ENCODE data around the gene EFCAB7. TPM values are rescaled to one million over a fixed set of nuclear protein-coding genes. Genes with fewer than 3 reads are reported as not detected.

Gene EFCAB7
- polyA plus RNA-seq, 4 donors: 1.1 to 8.5 (median 2.2) TPM

DNA sequence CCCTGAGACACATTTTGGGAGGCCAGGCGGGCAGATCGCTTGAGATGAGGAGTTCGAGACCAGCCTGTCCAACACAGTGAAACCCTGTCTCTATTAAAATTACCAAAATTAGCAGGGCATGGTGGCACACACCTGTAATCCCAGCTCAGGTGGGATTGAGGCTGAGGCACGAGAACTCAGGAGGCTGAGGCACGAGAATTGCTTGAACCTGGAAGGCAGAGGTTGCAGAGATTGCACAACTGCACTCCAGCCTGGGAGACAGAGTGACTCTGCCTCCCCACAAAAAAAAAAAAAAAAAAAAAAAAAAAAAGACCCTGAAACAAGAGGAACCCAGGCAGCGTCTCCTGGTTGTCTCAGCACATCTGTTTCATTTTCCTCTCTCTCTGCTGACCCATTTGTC lies 94.1 kb downstream of the EFCAB7 start:
- no peak for FAIRE-seq
- WGBS, 3 donors: 92 to 99% (median 93%) methylated on average over 6 of the region's 6 CpGs
- Histone ChIP-seq H3K27ac (ENCODE audit: low read depth in 1 of 3, low read length in 2 of 3) (no peak overlapping the region), H3K4me1 (ENCODE audit: control insufficient read depth in 3 of 3, insufficient read depth in 2 of 3, low read depth in 1 of 3, low read length in 2 of 3) (peaks cover 0 to 5% (median 0%) of the 10 kb centered on the region in 3 donors), H3K9me3 (ENCODE audit: control insufficient read depth in 2 of 2, insufficient read depth in 1 of 2, low read depth in 1 of 2, low read length in 1 of 2) (no peaks in the 10 kb centered on the region), H3K36me3 (ENCODE audit: control insufficient read depth in 3 of 3, insufficient read depth in 2 of 3, low read depth in 1 of 3, low read length in 3 of 3) (peaks cover 0 to 6% (median 0%) of the 10 kb centered on the region in 3 donors), H3K27me3 (ENCODE audit: control insufficient read depth in 3 of 3, insufficient read depth in 3 of 3, low read length in 3 of 3) (no peaks in the 10 kb centered on the region), H3K4me3 (ENCODE audit: low read depth in 1 of 3, low read length in 3 of 3) (no peak overlapping the region)
- no peak for DNase-seq

- Histone ChIP-seq H3K36me3 (ENCODE audit: control insufficient read depth in 3 of 3, insufficient read depth in 2 of 3, low read depth in 1 of 3, low read length in 3 of 3) (peaks cover 0 to 6% (median 0%) of the 10 kb centered on the region in 3 donors), H3K4me1 (ENCODE audit: control insufficient read depth in 3 of 3, insufficient read depth in 2 of 3, low read depth in 1 of 3, low read length in 2 of 3) (no peaks in the 10 kb centered on the region), H3K27ac (ENCODE audit: low read depth in 1 of 3, low read length in 2 of 3) (no peak overlapping the region), H3K27me3 (ENCODE audit: control insufficient read depth in 3 of 3, insufficient read depth in 3 of 3, low read length in 3 of 3) (no peaks in the 10 kb centered on the region), H3K4me3 (ENCODE audit: low read depth in 1 of 3, low read length in 3 of 3) (no peak overlapping the region), H3K9me3 (ENCODE audit: control insufficient read depth in 2 of 2, insufficient read depth in 1 of 2, low read depth in 1 of 2, low read length in 1 of 2) (no peaks in the 10 kb centered on the region)
- DNase-seq: no peak
- no peak for FAIRE-seq
These were observed 94.7 kb downstream of the EFCAB7 start for GRCh38 chr1:63618011-63618410.

DNA sequence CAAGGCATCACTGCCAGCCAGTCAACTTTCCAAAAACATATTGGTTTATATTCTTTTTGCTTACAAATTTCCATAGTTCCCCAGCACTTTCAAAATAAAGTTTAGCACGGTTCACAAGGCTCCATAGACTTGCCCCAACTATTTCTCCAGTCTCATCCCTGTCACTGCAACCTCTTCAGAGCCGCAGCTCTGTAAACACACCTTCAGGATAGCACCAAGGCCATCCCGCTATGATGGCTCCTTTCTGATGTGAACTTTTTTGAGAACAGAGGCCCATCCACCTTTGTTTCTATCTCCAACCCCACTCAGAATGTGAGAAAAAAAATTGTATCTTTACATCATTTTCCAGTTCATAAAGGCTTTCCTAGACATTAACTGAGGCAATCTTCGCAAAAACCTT lies 96.2 kb downstream of the EFCAB7 start:
- no peak for FAIRE-seq
- Histone ChIP-seq H3K4me1 (ENCODE audit: control insufficient read depth in 3 of 3, insufficient read depth in 2 of 3, low read depth in 1 of 3, low read length in 2 of 3) (peaks cover 0 to 4% (median 0%) of the 10 kb centered on the region in 3 donors), H3K4me3 (ENCODE audit: low read depth in 1 of 3, low read length in 3 of 3) (no peak overlapping the region), H3K27ac (ENCODE audit: low read depth in 1 of 3, low read length in 2 of 3) (no peak overlapping the region), H3K9me3 (ENCODE audit: control insufficient read depth in 2 of 2, insufficient read depth in 1 of 2, low read depth in 1 of 2, low read length in 1 of 2) (no peaks in the 10 kb centered on the region), H3K27me3 (ENCODE audit: control insufficient read depth in 3 of 3, insufficient read depth in 3 of 3, low read length in 3 of 3) (no peaks in the 10 kb centered on the region), H3K36me3 (ENCODE audit: control insufficient read depth in 3 of 3, insufficient read depth in 2 of 3, low read depth in 1 of 3, low read length in 3 of 3) (peaks cover 0 to 6% (median 2%) of the 10 kb centered on the region in 3 donors)
- DNase-seq: no peak
- WGBS, 3 donors: 74 to 89% (median 83%) methylated on average over 4 of the region's 4 CpGs

DNA sequence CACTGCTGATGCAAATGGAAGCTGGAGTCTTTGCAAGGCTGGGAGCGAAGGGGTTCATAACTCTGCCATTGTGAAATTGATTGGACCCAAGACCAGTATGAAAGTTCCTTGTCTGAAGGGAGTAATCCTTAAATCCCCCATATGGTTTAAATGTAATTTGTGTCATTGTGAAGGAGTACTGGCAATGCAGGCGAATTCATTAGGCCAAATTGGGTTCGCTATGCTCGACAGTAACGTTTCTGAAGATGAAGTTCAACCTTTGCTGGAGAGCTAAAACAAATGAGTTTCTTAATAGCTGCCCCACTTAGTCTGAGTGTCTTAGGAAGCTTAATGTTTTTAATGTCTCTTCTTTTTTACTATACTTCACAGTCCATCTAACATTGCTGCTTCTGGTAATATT lies 97.3 kb downstream of the EFCAB7 start:
- H3K27me3 ChIP-seq (ENCODE audit: control insufficient read depth in 3 of 3, insufficient read depth in 3 of 3, low read length in 3 of 3): no peaks in the 10 kb centered on the region
- peaks cover 0 to 4% (median 3%) of the 10 kb centered on the region in 3 donors for H3K4me1 ChIP-seq (ENCODE audit: control insufficient read depth in 3 of 3, insufficient read depth in 2 of 3, low read depth in 1 of 3, low read length in 2 of 3)
- H3K27ac ChIP-seq (ENCODE audit: low read depth in 1 of 3, low read length in 2 of 3): no peak overlapping the region
- H3K36me3 ChIP-seq (ENCODE audit: control insufficient read depth in 3 of 3, insufficient read depth in 2 of 3, low read depth in 1 of 3, low read length in 3 of 3): peaks cover 0 to 6% (median 2%) of the 10 kb centered on the region in 3 donors
- no peak for FAIRE-seq
- WGBS, 3 donors: 93 to 97% (median 95%) methylated on average over 5 of the region's 5 CpGs
- H3K4me3 ChIP-seq (ENCODE audit: low read depth in 1 of 3, low read length in 3 of 3): no peak overlapping the region
- DNase-seq: no peak
- no peaks in the 10 kb centered on the region for H3K9me3 ChIP-seq (ENCODE audit: control insufficient read depth in 2 of 2, insufficient read depth in 1 of 2, low read depth in 1 of 2, low read length in 1 of 2)

DNA sequence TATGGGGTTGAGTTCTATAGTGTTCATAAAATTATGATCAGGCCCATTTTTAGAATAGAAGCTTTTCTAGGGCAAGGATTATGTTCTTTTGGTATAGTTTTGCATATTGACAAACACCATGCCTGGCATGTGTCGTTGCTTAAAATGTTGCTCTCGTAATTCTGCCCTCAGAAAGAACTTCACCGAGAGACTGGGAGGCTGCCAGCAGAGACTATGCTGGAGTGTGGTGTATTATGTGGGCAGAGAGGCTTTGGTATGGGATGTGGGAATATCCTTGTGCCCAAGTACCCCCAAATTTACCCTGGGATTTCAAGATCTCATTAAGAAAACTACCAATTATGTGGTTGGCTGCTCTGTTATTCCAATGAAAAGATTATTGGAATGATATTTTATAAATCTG lies 97.8 kb downstream of the EFCAB7 start:
- no peaks in the 10 kb centered on the region for H3K9me3 ChIP-seq (ENCODE audit: control insufficient read depth in 2 of 2, insufficient read depth in 1 of 2, low read depth in 1 of 2, low read length in 1 of 2)
- no peak overlapping the region for H3K4me3 ChIP-seq (ENCODE audit: low read depth in 1 of 3, low read length in 3 of 3)
- H3K4me1 ChIP-seq (ENCODE audit: control insufficient read depth in 3 of 3, insufficient read depth in 2 of 3, low read depth in 1 of 3, low read length in 2 of 3): peaks cover 0 to 4% (median 3%) of the 10 kb centered on the region in 3 donors
- no peaks in the 10 kb centered on the region for H3K27me3 ChIP-seq (ENCODE audit: control insufficient read depth in 3 of 3, insufficient read depth in 3 of 3, low read length in 3 of 3)
- H3K36me3 ChIP-seq (ENCODE audit: control insufficient read depth in 3 of 3, insufficient read depth in 2 of 3, low read depth in 1 of 3, low read length in 3 of 3): peaks cover 0 to 6% (median 2%) of the 10 kb centered on the region in 3 donors
- DNase-seq: no peak
- 85 to 98% (median 88%) methylated on average over 3 of the region's 3 CpGs for WGBS, 3 donors
- FAIRE-seq: no peak
- no peak overlapping the region for H3K27ac ChIP-seq (ENCODE audit: low read depth in 1 of 3, low read length in 2 of 3)

DNA sequence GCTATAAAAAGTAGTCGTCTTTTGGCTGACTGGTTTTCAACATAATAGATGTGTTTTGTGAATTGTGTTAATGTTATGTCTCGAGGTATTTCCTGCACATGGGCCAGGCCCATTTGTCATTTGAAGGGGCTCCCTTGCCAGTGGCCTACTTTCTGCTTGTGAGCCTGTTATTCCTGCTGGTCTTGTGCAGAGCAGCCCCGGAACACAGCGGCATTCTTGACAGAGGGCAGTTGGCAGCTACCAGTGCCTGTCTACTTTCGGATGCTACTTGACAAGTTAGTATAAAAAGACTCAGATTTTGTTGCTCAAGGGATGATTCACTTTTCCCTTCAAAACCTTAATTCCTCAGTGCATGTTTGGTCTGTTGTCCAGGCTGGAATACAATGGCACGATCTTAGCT lies 98.4 kb downstream of the EFCAB7 start:
- 69 to 89% (median 84%) methylated on average over 6 of the region's 6 CpGs for WGBS, 3 donors
- Histone ChIP-seq H3K27me3 (ENCODE audit: control insufficient read depth in 3 of 3, insufficient read depth in 3 of 3, low read length in 3 of 3) (no peaks in the 10 kb centered on the region), H3K27ac (ENCODE audit: low read depth in 1 of 3, low read length in 2 of 3) (no peak overlapping the region), H3K36me3 (ENCODE audit: control insufficient read depth in 3 of 3, insufficient read depth in 2 of 3, low read depth in 1 of 3, low read length in 3 of 3) (peaks cover 0 to 6% (median 2%) of the 10 kb centered on the region in 3 donors), H3K9me3 (ENCODE audit: control insufficient read depth in 2 of 2, insufficient read depth in 1 of 2, low read depth in 1 of 2, low read length in 1 of 2) (no peaks in the 10 kb centered on the region), H3K4me1 (ENCODE audit: control insufficient read depth in 3 of 3, insufficient read depth in 2 of 3, low read depth in 1 of 3, low read length in 2 of 3) (peaks cover 0 to 4% (median 3%) of the 10 kb centered on the region in 3 donors), H3K4me3 (ENCODE audit: low read depth in 1 of 3, low read length in 3 of 3) (no peak overlapping the region)
- DNase-seq (no peak), FAIRE-seq (no peak)

Other genes starting within 250 kb of the EFCAB7 start
- under 1 TPM in 2 of 4 donors, not detected in 2; 0.37 to 0.54 TPM for gene FOXD3, start 201.0 kb upstream of the EFCAB7 start, polyA plus RNA-seq
- gene ALG6, start 155.9 kb upstream of the EFCAB7 start, polyA plus RNA-seq: 10 to 100 TPM in 2 of 4 donors, 1 to 10 TPM in 2; 5.9 to 19.4 (median 11.3) TPM
- 10 to 100 TPM; 10.5 to 30.2 (median 17.0) TPM for gene ITGB3BP, start 300 bp upstream of the EFCAB7 start, polyA plus RNA-seq
- gene PGM1, start 69.9 kb downstream of the EFCAB7 start, polyA plus RNA-seq: 10 to 100 TPM; 43.0 to 88.8 (median 59.8) TPM

Data from small intestine (tissue), 7 donors.